Frontal cortex (tissue), 4 donors: Measurements from ENCODE around the gene PSMC5. TPM values are rescaled to one million over a fixed set of nuclear protein-coding genes. Genes with fewer than 3 reads are reported as not detected.
"Not testable (repeated sequence)": the region's sequence is repeated elsewhere in the genome, so short reads cannot be mapped to it uniquely, and the experiment has no call there.

Source experiments
- DNase-seq, 2 donors: peaks; one replicate each; pipeline ENCODE4 v3.0.0; 2012; ENCODE audit warnings: low spot score in 2 of 2
- FAIRE-seq: peaks from 2 replicates; lab custom pipeline; 2012; peaks lifted over from hg19 to GRCh38; lab: Jason Lieb, UNC
- total RNA-seq: library from RNA; depleted of rRNA; stranded (reverse); fragments of >200 nt; gene quantifications from one replicate; pipeline ENCODE4 v1.2.3, GENCODE V29; 2014
- donor health status: control.
- donor health status: control.
- donor health status: control.

The PSMC5 gene
- total RNA-seq = 47.3 TPM

GRCh38 chr17:63827002-63827800, at the start of gene PSMC5, which contains the start of gene FTSJ3:
PSMC5 (plus strand) TSS chr17:63827431; CDS start chr17:63827491, 60 bp downstream.
FTSJ3 (minus strand) TSS chr17:63827663; CDS start chr17:63826902, 761 bp downstream.
- DNase-seq = peak; percentile 83 to 89
- FAIRE-seq = no peak

- DNase-seq (no peak), FAIRE-seq (no peak)
These were observed 46.7 kb upstream of the PSMC5 start for GRCh38 chr17:63780507-63780906.

DNA sequence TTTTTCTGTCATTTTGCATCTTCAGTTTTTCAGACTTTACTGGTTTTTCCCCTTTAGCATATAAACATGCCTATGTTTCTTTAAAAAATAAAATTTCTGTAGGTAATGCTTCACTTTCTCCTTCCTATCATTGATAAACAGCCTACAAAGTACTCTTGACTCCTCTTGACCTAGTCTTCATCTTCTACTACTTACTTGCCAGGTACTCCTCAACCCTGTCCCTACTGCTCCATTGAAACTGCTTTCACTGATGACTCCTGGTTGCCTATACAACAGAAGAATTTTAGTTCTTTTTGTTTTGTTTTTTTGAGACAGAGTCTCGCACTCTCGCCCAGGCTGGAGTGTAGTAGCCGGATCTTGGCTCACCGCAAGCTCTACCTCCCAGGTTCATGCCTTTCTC, 46.3 kb upstream of the PSMC5 start:
- DNase-seq = no peak
- no peak for FAIRE-seq

DNA sequence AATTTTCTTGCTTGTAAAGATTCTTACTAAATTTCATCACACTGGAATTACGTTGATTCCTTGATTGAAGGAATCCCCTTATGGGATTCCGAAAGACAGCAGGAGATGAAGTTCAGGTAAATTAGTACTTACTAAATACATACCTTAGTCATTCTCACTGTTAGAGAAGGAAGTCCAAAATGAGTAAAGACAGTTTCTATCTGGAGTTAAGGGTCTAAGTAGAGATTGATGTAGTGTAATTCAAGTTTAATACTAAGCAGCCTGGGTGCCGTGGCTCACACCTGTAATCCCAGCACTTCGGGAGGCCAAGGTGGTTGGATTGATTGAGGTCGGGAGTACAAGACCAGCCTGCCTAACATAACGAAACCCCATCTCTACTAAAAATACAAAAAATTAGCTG, 43.7 kb upstream of the PSMC5 start:
- FAIRE-seq (no peak), DNase-seq (no peak)

- no peak for FAIRE-seq
- DNase-seq = no peak
These were observed 41.7 kb upstream of the PSMC5 start for GRCh38 chr17:63785556-63785955.

DNA sequence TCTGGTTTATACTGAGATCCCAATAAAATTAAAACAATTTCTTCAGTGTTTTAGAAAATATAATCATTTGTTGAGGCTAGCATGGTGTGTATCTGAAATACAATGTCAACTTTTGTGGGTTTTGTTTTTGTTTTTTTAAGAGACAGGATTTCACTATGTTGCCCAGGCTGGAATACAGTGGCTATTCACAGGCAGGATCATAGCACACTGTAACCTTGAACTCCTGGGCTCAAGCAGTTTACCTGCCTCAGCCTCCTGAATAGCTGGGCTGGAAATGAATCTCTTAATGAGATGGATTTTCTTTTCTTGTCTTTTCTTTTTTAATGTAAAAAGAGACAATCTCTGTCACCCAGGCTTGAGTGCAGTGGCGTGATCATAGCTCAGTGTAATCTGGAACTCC, 41.1 kb upstream of the PSMC5 start:
- FAIRE-seq (no peak), DNase-seq (no peak)

- FAIRE-seq (no peak), DNase-seq (no peak)
These were observed 40.1 kb upstream of the PSMC5 start for GRCh38 chr17:63786971-63787711.

- FAIRE-seq = no peak
These were observed 37.2 kb upstream of the PSMC5 start for GRCh38 chr17:63790057-63790456.

DNA sequence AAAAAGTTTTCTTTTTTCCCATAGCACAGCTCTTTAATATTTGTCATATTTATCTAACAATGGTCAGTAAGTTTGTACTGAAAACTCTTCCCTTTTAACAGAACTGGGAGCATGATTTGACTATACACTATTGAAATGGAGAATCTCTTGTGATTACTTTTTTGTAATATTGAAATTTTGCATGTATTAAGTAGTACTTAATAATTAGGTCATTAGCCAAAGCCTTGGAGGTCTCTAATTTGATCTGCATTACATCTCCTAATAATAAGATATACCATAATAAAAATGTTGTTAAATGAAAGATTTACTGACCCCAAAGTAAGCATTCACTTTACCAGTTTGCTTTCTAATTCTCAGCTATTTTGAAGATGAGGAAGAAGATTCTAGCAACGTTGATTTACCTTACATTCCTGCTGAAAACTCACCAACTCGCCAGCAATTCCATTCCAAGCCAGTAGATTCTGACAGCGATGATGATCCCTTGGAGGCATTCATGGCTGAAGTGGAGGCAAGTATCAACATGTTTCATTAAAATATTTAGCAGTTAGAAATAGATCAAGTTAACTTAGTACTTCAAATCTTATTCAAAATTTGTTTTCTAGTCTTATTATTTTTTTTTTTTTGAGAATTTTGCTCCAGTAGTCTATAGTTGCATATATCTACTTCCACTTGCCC, 35.0 kb upstream of the PSMC5 start:
- no peak for DNase-seq
- no peak for FAIRE-seq

More at GRCh38 chr17:63790057-63790456, 37.2 kb upstream of the PSMC5 start:
- no peak for DNase-seq

- FAIRE-seq, DNase-seq: not testable (repeated sequence)
These were observed 30.9 kb upstream of the PSMC5 start for GRCh38 chr17:63796375-63796774.

DNA sequence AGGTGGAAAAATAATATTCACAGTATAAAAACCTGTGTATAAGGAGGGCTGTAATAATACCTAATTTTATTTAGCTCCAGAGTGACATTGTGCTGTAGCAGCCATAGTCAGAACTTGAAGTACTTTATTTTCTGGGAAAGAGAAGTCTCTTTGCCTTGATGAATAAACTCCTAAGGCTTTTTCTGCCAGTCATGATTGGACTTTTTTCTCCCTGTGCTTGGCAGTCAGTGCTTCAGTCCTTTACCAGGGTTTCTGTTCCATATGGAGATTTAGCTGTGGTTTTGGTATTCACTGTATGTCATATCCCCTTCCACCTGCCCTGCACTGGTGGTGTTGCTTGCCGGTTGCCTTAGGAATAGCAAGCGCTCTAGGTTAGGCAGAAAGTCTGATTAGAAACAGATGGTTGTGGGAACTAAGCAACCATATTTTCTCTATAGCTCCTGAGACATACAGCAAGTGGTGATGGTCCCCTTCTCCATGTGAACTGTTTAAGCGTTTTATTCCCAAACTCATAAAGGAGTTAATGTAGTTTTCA, 28.6 kb upstream of the PSMC5 start:
- FAIRE-seq = no peak
- DNase-seq = no peak

GRCh38 chr17:63800783-63801182, 26.4 kb upstream of the PSMC5 start:
- no peak for DNase-seq
- no peak for FAIRE-seq

GRCh38 chr17:63804328-63804727, 22.9 kb upstream of the PSMC5 start:
- FAIRE-seq = no peak
- no peak for DNase-seq

DNA sequence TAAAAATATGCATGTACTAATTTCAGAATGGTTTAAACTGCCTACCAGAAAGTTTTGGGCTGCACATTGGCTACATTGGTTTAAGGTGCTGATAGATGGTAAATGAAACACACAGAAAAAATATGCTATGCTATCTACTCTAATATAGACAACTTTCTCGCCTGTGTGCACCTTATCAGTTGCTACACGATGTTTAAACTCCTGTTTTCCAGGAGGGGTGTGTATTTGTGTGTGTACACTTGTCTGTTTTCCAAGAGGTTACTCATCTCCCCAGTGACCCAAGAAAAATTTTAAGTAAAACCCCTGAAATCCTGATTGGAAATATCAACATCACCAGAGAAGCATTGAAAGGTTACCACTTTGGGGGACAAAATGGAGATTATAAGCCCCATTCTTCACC, 21.6 kb upstream of the PSMC5 start:
- no peak for DNase-seq
- no peak for FAIRE-seq

- FAIRE-seq = no peak
These were observed 17.3 kb upstream of the PSMC5 start for GRCh38 chr17:63809970-63810369.

GRCh38 chr17:63816123-63816522, 11.1 kb upstream of the PSMC5 start:
- no peak for DNase-seq
- FAIRE-seq = no peak

More at GRCh38 chr17:63809970-63810369, 17.3 kb upstream of the PSMC5 start:
- no peak for DNase-seq

GRCh38 chr17:63816669-63817068, 10.6 kb upstream of the PSMC5 start:
- DNase-seq (no peak), FAIRE-seq (no peak)

- no peak for DNase-seq
- no peak for FAIRE-seq
These were observed 9.4 kb upstream of the PSMC5 start for GRCh38 chr17:63817736-63818385.

- FAIRE-seq (no peak), DNase-seq (no peak)
These were observed 8.1 kb upstream of the PSMC5 start for GRCh38 chr17:63819131-63819530.
